ENCODE results near the gene TEP1.

- TF ChIP-seq CTCF (conservative IDR thresholded peaks at IDR 0.05; ENCODE audit: low read depth in 2 of 2) (no peak), REST (IDR thresholded peaks at IDR 0.05; ENCODE audit: unreplicated experiment) (no peak), EZH2 (IDR thresholded peaks at IDR 0.05; ENCODE audit: low read depth, unreplicated experiment) (no peak), ETS1 (IDR thresholded peaks at IDR 0.05) (no peak), JUNB (IDR thresholded peaks at IDR 0.05; ENCODE audit: unreplicated experiment) (no peak), POLR2AphosphoS5 (IDR thresholded peaks at IDR 0.05; ENCODE audit: low read depth) (no peak), STAT1 (IDR thresholded peaks at IDR 0.05; ENCODE audit: unreplicated experiment) (no peak), EZH2phosphoT487 (IDR thresholded peaks at IDR 0.05; ENCODE audit: unreplicated experiment) (no peak), ZNF114 (CRISPR knock-in tag; IDR thresholded peaks at IDR 0.05) (no peak)
These were observed 29.7 kb downstream of the TEP1 start for GRCh38 chr14:20383636-20384035.
